Activated T-cell treated with anti-CD3 and anti-CD28 coated beads, Interleukin-2, amount 50 U/mL, for 4 hours (primary cell): ENCODE results near the gene RASL12. TPM values are rescaled to one million over a fixed set of nuclear protein-coding genes. Genes with fewer than 3 reads are reported as not detected.
"Not testable (repeated sequence)": the region's sequence is repeated elsewhere in the genome, so short reads cannot be mapped to it uniquely, and the experiment has no call there.

ENCODE experiments used
- ATAC-seq, 2 donors: fragments of 200-7000 bp; cut with Tn5 transposase; one replicate each; pipeline ENCODE4 v1.10.0; 2021
- DNase-seq: peaks from one replicate; pipeline ENCODE4 v3.0.0-alpha.2; 2020
- H3K27me3 Mint-ChIP-seq: one replicate; pipeline ENCODE4 v1.8.0; 2021; ENCODE audit warnings: low read depth, mixed read lengths
- H3K36me3 Mint-ChIP-seq: one replicate; pipeline ENCODE4 v1.8.0; 2022; ENCODE audit warnings: mixed read lengths; ENCODE audit not compliant: insufficient read depth
- H3K4me1 Mint-ChIP-seq: one replicate; pipeline ENCODE4 v1.8.0; 2021; ENCODE audit warnings: low read depth, mixed read lengths
- H3K4me3 Mint-ChIP-seq: one replicate; pipeline ENCODE4 v1.8.0; 2021; ENCODE audit warnings: mild to moderate bottlenecking, moderate library complexity, mixed read lengths
- H3K9me3 Mint-ChIP-seq: one replicate; pipeline ENCODE4 v1.8.0; 2021; ENCODE audit warnings: mixed read lengths
- total RNA-seq, 3 donors: library from RNA; stranded (reverse); gene quantifications; one replicate each; pipeline ENCODE4 v1.2.1, GENCODE V29; 2021

RASL12 gene
- total RNA-seq, 3 donors from 2014 or later, result not detected

DNA sequence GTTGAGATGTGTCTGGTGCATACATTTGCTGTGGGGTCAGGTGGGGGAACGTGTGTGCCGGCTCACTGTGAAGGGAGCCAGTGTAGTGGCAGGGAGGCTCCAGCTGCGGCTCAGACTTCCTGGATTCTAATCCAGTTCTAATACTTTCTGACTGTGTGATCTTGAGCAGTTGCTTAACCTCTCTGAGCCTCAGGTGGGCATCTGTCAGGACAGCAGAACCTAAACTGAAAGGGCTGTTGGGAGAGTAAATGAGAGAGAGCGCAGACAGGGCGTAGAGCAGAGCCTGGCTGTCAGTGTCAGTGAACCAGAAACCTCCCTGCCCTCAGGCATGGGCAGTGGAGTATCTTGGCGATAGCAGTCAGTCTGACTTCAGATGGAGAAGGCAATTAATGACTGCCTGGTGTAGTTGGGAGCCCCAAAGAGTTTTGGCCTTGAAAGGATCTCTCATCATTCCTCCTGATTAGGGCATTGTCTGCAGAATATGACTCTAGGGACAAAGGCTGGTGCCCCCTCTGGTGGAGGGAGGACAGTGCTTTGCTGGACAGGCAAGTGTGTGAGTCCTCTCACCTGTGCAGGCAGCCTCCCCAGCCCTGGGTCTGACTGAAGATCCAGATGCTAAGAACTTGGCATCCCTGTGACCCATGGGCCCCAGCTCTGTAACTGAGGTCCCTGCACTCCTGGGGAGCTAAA, 18.3 kb upstream of the RASL12 start:
- ATAC-seq (no peak), DNase-seq (no peak)
- H3K9me3 Mint-ChIP-seq, result no peaks in the 10 kb centered on the region
- peaks cover 15% of the 10 kb centered on the region for H3K4me1 Mint-ChIP-seq
- H3K36me3 Mint-ChIP-seq, result no peaks in the 10 kb centered on the region
- H3K4me3 Mint-ChIP-seq, result no peak overlapping the region
- no peaks in the 10 kb centered on the region for H3K27me3 Mint-ChIP-seq

DNA sequence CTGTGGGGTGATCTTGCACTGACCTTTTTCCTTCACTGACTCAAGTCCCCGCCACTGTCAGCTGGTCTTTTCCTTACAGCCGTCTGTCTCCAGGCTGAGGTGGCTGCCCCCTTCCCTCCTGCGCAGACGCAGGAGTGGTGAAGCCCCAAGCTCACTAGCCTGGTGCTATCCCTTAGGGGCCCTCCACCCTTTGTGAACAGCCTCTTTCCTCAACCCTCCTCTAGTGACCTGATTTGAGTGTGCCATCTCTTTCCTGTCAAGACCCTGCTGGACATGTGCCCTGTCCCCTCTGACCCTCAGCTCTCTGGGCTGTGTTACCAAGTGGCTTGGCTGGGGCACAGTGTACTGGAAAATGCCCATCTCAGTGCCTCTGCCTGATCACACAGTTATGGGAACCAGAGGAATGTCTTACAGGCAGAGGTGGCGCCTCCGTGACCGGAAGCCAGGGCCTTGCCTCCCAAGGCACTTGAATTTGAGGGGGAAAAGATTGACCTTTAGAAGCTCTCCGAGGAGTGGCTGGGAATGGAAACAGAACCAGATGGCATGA, 17.5 kb upstream of the RASL12 start:
- Mint-ChIP-seq H3K27me3 (no peaks in the 10 kb centered on the region), H3K4me3 (no peak overlapping the region), H3K36me3 (no peaks in the 10 kb centered on the region), H3K9me3 (no peaks in the 10 kb centered on the region), H3K4me1 (peaks cover 15% of the 10 kb centered on the region)
- DNase-seq, result no peak
- no peak for ATAC-seq

DNA sequence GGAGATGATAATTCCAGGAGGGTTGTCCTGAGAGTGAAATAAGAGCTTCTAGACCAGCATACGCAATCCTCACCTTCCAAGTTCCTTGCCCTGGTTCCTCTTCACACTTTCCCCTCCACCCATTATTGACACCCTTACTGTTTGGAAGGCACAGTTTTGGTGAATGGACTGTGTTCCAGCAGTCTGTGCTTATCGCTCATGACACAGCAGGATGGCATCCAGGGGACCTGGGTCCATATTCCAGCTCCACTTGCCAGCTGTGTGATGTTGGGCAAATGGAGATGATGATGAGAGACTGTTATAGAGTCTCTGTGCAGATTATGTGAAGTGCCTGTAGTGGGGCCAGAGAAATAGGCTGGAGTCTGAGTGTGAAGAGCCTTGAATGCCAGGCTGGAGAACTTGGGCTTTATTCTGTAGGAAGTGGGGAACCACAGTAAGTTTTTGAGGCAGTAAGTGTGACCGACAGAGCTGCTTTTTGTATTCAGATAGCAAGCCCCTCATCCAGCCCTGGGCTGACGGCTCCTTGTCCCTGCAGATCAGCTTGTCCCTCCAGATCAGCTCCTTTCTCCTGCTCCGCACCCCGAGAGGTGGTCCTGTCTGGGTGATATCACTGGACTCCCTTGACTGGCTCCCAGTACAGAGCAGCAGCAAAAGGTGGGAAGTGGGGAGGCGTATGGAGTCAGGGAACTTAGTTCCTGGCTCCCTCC, 16.9 kb upstream of the RASL12 start:
- H3K36me3 Mint-ChIP-seq, result no peaks in the 10 kb centered on the region

DNA sequence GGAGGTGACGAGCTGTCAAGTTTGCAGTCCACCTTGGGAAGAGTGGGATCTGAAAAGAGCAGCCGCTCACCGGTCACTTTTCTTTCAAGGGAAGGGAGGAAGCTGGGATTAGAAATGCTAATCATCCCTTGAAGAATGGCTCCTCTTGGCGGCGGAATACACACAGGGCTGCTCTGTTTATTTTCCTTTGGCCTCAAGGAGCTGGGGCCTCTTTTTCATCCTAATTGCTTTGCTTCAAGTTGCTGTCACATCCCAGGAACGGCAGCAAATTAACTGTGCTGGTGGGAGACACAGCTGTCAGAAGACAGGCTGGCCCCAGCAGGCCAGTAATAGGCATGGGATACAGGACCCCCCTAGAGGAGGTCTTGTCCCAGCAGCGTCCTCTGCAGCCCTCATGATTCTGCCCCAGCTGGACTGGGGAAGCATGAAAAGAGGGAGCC, 15.5 kb upstream of the RASL12 start:
- peaks cover 15% of the 10 kb centered on the region for H3K4me1 Mint-ChIP-seq
- H3K27me3 Mint-ChIP-seq, result peaks cover 9% of the 10 kb centered on the region
- no peak for ATAC-seq
- H3K9me3 Mint-ChIP-seq, result no peaks in the 10 kb centered on the region
- no peak for DNase-seq
- no peak overlapping the region for H3K4me3 Mint-ChIP-seq
- no peaks in the 10 kb centered on the region for H3K36me3 Mint-ChIP-seq

More for the DNA sequence above, 16.9 kb upstream of the RASL12 start:
- no peaks in the 10 kb centered on the region for H3K27me3 Mint-ChIP-seq
- DNase-seq (no peak), ATAC-seq (no peak)
- no peaks in the 10 kb centered on the region for H3K9me3 Mint-ChIP-seq
- H3K4me1 Mint-ChIP-seq, result peaks cover 15% of the 10 kb centered on the region
- no peak overlapping the region for H3K4me3 Mint-ChIP-seq

DNA sequence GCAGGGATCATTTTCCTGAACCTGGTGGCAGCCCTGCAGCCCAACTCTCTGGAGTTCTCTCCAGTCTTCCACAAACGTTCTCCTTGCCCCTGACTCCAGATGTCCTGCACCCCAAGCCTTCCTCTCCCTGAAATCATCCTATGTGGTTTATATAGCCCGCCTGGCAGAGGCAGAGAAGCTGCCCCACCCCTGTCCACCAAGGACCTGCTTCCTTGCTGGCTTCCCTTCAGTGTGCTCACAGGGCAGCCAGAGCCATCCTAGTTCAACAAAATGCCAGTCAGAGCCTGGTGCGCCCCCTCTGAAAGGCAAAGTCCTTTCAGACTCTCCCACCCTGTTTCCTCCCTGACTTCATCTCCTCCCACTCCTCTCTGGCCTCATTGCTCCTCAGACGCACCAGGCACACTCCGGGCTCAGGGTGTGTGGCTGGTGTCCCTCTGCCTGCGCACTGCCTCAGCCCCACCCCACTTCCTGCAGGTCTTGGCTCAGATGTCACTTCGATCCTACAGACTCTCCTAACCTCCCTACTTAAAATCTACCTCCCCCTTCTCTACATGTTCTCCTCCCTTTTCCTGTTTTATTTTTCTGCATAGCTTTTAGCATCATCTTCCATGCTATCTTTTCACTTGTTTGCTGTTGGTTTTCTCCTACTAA, 14.6 kb upstream of the RASL12 start:
- Mint-ChIP-seq H3K36me3 (no peaks in the 10 kb centered on the region), H3K27me3 (peaks cover 16% of the 10 kb centered on the region), H3K9me3 (no peaks in the 10 kb centered on the region), H3K4me1 (peaks cover 18% of the 10 kb centered on the region), H3K4me3 (no peak overlapping the region)
- DNase-seq, result no peak
- ATAC-seq, result peak; percentile 38 to 45

DNA sequence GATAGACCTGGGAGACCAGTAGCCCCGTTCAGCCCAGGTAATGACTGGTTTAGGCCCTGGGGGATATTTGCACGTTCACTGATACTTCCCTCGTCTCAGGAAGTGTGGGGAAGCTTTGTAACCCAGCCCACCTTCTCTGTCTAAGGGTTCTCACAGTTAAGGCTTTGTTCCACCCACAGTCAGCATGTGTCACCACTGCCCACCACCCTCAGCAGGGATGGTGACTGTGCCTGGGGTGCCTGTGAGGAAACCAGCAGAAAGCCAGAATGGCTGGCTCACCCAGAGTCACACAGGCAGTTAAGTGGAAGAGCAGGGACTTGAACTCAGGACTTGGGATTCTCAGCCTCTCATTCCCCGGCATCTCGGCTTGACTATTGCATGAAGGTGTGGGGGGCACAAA, 14.0 kb upstream of the RASL12 start:
- DNase-seq (no peak), ATAC-seq (peak; percentile 62 to 71)
- peaks cover 18% of the 10 kb centered on the region for H3K4me1 Mint-ChIP-seq
- peaks cover 16% of the 10 kb centered on the region for H3K27me3 Mint-ChIP-seq
- H3K4me3 Mint-ChIP-seq, result no peak overlapping the region
- H3K9me3 Mint-ChIP-seq, result no peaks in the 10 kb centered on the region
- H3K36me3 Mint-ChIP-seq, result no peaks in the 10 kb centered on the region

DNA sequence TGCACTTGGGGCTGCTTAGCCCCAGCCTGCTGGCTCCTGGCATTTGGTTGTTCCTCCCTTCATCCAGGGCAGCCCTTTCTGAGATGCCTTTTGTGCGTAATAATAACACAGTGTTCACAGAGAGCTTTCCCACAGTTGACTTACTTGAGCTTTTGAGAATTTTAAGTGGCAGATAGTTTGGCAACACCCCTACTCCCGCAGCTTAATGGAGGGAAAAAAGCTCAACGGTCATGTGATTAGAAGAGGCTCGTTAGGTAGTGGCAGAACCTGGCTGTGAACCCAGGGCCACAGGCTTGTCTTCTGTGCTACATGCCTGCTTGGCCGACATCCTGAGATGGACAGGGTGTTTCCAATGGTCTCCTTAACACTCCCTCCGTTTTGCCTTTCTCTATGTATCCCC, 13.5 kb upstream of the RASL12 start:
- Mint-ChIP-seq H3K36me3 (no peaks in the 10 kb centered on the region), H3K4me1 (peaks cover 18% of the 10 kb centered on the region), H3K4me3 (no peak overlapping the region), H3K9me3 (no peaks in the 10 kb centered on the region), H3K27me3 (peaks cover 19% of the 10 kb centered on the region)
- no peak for ATAC-seq
- DNase-seq, result no peak

DNA sequence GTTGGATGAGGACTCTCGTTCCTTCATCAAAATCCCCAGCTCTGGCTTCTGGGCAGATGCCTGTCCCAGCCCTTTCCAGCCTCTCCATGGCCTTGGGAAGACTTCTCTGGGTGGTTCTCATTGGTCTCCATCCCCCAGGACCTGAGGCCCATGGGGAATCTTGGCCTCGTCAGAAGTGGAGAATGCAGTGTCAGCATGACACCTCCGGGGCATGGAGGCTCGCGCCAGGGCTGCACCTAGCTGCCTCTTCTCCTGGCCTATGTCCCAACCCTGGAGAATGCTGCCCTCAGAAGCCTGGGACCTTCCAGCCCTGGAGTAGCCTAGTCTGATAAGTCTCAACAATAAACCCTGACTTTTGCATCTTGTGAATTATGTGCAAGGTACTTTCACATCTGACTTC, 11.8 kb upstream of the RASL12 start:
- Mint-ChIP-seq H3K4me1 (peaks cover 18% of the 10 kb centered on the region), H3K27me3 (peaks cover 23% of the 10 kb centered on the region), H3K4me3 (no peak overlapping the region), H3K36me3 (no peaks in the 10 kb centered on the region), H3K9me3 (no peaks in the 10 kb centered on the region)
- DNase-seq (no peak), ATAC-seq (no peak)

DNA sequence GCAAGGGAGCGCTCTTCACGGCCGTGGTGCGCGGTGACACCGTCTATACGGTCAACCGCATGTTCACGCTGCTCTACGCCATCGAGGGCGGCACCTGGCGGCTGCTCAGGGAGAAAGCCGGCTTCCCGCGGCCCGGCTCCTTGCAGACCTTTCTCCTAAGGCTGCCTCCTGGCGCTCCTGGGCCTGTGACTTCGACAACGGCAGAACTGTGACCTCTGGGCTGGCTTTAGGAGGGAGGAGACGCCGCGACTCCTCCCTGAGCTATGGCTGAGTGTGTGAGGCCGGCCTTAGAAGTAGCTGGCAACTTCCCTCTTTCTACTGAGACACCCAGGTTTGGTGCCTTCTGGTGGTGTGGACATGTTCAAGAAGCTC, 10.2 kb upstream of the RASL12 start:
- ATAC-seq (peak; percentile 65 to 71), DNase-seq (peak; percentile 46)
- Mint-ChIP-seq H3K9me3 (no peaks in the 10 kb centered on the region), H3K4me3 (no peak overlapping the region), H3K27me3 (peaks cover 23% of the 10 kb centered on the region), H3K36me3 (no peaks in the 10 kb centered on the region), H3K4me1 (peaks cover 18% of the 10 kb centered on the region)

DNA sequence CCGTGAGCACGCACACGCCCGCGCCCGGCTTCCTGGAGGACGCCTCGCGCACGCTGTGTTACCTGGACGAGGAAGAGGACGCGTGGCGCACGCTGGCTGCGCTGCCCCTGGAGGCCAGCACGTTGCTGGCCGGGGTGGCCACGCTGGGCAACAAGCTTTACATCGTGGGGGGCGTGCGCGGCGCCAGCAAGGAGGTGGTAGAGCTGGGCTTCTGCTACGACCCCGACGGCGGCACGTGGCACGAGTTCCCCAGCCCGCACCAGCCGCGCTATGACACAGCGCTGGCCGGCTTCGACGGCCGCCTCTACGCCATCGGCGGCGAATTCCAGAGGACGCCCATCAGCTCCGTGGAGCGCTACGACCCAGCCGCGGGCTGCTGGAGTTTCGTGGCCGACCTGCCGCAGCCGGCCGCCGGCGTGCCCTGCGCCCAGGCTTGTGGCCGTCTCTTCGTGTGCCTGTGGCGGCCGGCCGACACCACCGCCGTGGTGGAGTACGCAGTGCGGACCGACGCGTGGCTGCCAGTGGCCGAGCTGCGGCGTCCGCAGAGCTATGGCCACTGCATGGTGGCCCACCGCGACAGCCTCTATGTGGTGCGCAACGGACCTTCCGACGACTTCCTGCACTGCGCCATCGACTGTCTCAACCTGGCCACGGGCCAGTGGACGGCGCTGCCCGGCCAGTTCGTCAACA, 9.6 kb upstream of the RASL12 start:
- ATAC-seq, result no peak
- no peaks in the 10 kb centered on the region for H3K9me3 Mint-ChIP-seq
- no peaks in the 10 kb centered on the region for H3K36me3 Mint-ChIP-seq
- H3K4me1 Mint-ChIP-seq, result peaks cover 12% of the 10 kb centered on the region
- no peak for DNase-seq
- H3K4me3 Mint-ChIP-seq, result no peak overlapping the region
- H3K27me3 Mint-ChIP-seq, result peaks cover 23% of the 10 kb centered on the region

DNA sequence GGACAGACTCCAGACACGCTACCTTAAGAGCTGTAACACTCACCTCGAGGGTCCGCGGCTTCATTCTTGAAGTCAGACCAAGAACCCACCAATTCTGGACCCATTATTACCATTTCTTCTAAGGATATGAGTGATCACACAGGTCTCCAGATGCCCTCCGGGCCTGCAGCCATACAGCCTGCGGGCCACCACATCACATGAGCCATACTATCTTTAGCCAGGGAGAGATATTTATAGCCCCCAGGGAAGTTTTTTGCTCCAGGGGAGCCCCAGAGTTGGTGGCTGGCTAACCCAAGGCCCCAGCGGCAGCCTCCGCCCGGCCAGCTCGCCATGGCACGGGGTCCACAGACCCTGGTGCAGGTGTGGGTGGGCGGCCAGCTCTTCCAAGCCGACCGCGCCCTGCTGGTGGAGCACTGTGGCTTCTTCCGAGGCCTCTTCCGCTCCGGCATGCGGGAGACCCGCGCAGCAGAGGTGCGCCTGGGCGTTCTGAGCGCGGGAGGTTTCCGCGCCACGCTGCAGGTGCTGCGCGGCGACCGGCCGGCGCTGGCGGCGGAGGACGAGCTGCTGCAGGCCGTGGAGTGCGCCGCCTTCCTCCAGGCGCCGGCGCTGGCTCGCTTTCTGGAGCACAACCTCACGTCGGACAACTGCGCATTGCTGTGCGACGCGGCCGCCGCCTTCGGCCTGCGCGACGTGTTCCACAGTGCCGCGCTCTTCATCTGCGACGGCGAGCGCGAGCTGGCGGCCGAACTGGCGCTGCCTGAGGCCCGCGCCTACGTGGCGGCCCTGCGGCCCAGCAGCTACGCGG, 8.9 kb upstream of the RASL12 start, which contains the start of gene KBTBD13:
TSS of gene KBTBD13 (plus strand) at position 261 of the 805 bp plus-strand sequence. CDS start at position 331, 70 bp downstream.
- DNase-seq (no peak), ATAC-seq (no peak)
- H3K4me1 Mint-ChIP-seq, result peaks cover 5% of the 10 kb centered on the region
- H3K27me3 Mint-ChIP-seq, result peaks cover 23% of the 10 kb centered on the region
- no peaks in the 10 kb centered on the region for H3K9me3 Mint-ChIP-seq
- no peak within 1 kb of the TSS for H3K4me3 Mint-ChIP-seq
- H3K36me3 Mint-ChIP-seq, result no peaks in the 10 kb centered on the region

DNA sequence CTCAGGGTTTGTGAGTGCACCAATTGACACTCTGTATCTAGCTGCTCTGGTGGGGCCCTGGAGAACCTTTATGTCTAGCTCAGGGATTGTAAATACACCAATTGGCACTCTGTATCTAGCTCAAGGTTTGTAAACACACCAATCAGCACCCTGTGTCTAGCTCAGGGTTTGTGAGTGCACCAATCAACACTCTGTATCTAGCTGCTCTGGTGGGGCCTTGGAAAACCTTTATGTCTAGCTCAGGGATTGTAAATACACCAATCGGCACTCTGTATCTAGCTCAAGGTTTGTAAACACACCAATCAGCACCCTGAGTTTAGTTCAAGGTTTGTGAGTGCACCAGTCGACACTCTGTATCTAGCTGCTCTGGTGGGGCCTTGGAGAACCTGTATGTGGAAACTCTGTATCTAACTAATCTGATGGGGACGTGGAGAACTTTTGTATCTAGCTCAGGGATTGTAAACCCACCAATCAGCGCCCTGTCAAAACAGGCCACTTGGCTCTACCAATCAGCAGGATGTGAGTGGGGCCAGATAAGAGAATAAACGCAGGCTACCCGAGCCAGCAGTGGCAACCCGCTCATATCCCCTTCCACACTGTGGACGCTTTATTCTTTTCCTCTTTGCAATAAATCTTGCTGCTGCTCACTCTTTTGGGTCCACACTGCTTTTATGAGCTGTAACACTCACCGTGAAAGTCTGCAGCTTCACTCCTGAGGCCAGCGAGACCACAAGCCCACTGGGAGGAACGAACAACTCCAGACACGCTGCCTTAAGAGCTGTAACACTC, 8.0 kb upstream of the RASL12 start:
- H3K36me3 Mint-ChIP-seq, result not testable (repeated sequence)

DNA sequence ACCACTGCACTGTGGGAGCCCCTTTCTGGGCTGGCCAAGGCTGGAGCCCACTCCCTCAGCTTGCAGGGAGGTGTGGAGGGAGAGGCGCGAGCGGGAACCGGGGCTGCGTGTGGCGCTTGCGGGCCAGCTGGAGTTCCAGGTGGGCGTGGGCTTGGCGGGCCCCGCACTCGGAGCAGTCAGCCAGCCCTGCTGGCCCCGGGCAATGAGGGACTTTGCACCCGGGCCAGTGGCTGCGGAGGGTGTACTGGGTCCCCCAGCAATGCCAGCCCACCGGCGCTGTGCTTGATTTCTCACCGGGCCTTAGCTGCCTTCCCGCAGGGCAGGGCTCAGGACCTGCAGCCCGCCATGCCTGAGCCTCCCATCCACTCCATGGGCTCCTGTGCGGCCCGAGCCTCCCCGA, 7.2 kb upstream of the RASL12 start:
- not testable (repeated sequence) for ATAC-seq, H3K36me3 Mint-ChIP-seq, H3K9me3 Mint-ChIP-seq, H3K4me1 Mint-ChIP-seq, H3K4me3 Mint-ChIP-seq, DNase-seq
- H3K27me3 Mint-ChIP-seq, result peaks cover 23% of the 10 kb centered on the region

More for the DNA sequence above, 8.0 kb upstream of the RASL12 start:
- not testable (repeated sequence) for H3K4me1 Mint-ChIP-seq, H3K4me3 Mint-ChIP-seq, H3K9me3 Mint-ChIP-seq, DNase-seq, ATAC-seq
- peaks cover 23% of the 10 kb centered on the region for H3K27me3 Mint-ChIP-seq
